ENCODE results near the gene FNDC1. TPM values are rescaled to one million over a fixed set of nuclear protein-coding genes. Genes with fewer than 3 reads are reported as not detected.

FNDC1 gene
- total and polyA plus RNA-seq, 9 donors = 73.6 to 344 (median 187) TPM

DNA sequence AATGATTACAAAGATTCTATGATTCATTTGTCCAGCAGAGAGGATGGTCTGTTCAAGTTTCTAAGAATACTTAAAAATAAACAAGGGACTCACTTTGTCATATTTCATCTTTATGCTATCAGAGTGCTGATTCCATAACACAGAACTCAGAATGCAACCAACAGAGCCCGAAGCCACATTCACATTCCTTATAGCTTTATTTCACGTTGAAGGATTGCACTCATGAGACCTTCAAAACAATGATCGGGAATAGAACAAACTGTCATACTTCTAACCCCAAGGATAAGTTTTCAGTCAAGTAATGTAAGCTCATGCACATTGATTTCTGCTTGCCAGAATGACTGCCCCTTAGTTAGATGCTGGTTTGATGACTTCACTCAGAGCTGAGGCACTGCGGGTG is 25.2 kb downstream of the FNDC1 start:
- no peak overlapping the region for H3K4me3 ChIP-seq (ENCODE audit: low read length)
- H3K4me1 ChIP-seq (ENCODE audit: control insufficient read depth, insufficient read depth, low read length) = peaks cover 5% of the 10 kb centered on the region
- H3K36me3 ChIP-seq (ENCODE audit: control insufficient read depth, insufficient read depth, low read length) = peaks cover 4% of the 10 kb centered on the region
- H3K27ac ChIP-seq (ENCODE audit: low read length) = no peak overlapping the region
- H3K27me3 ChIP-seq (ENCODE audit: control insufficient read depth, insufficient read depth, low read length) = no peaks in the 10 kb centered on the region
- H3K9me3 ChIP-seq (replicated peaks; ENCODE audit: control insufficient read depth, low read depth, low read length) = no peaks in the 10 kb centered on the region
- WGBS (ENCODE audit: insufficient coverage) = 100% methylated on average over 1 of the region's 4 CpGs
- DNase-seq = no peak

DNA sequence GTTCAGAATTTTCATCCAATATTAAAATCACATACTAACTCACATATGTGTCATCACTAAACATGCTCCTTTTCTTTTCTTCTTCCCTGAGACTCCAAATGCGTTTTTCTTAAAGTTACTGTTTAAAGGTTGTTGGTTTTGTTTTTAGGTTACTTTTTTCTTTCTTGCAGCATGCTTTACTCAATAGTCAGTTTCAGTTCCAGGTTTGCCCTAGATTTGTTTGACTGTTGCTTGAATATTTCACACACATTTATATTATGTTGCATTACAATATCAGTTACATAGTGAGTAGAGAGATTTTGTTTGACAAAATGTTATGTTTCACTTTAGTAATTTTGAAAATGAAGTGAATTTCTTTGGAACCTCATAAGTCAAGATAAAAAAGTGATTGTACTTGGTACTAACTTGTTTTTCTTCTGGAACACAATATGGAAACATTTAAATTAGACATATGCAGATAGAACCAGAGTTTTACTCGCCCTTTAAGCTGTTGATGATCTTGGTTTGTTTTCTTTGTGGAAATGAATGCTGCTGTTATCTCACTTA is 27.3 kb downstream of the FNDC1 start:
- Histone ChIP-seq H3K27me3 (ENCODE audit: control insufficient read depth, insufficient read depth, low read length) (no peaks in the 10 kb centered on the region), H3K4me1 (ENCODE audit: control insufficient read depth, insufficient read depth, low read length) (peaks cover 5% of the 10 kb centered on the region), H3K9me3 (replicated peaks; ENCODE audit: control insufficient read depth, low read depth, low read length) (no peaks in the 10 kb centered on the region), H3K36me3 (ENCODE audit: control insufficient read depth, insufficient read depth, low read length) (peaks cover 2% of the 10 kb centered on the region), H3K4me3 (ENCODE audit: low read length) (no peak overlapping the region), H3K27ac (ENCODE audit: low read length) (no peak overlapping the region)
- no CpG with 5 or more reads among the region's 2 CpGs for WGBS (ENCODE audit: insufficient coverage)
- no peak for DNase-seq

DNA sequence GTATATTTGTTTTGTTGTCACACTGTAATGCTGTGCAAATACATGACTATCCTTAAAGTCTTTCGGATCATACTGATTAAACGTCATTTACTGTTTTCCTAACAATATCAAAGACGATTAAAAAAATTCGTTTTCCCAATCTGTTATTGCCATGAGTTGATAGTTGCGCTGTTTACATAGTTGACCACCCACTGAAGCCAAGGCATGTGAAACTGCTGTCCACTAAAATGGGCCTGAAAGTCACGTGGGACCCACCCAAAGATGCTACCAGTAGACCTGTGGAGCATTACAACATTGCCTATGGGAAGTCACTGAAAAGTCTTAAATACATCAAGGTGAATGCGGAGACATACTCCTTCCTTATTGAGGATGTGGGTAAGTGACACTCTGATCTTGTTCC is 28.1 kb downstream of the FNDC1 start:
- peaks cover 2% of the 10 kb centered on the region for H3K36me3 ChIP-seq (ENCODE audit: control insufficient read depth, insufficient read depth, low read length)
- H3K4me3 ChIP-seq (ENCODE audit: low read length) = no peak overlapping the region
- no peaks in the 10 kb centered on the region for H3K27me3 ChIP-seq (ENCODE audit: control insufficient read depth, insufficient read depth, low read length)
- peaks cover 5% of the 10 kb centered on the region for H3K4me1 ChIP-seq (ENCODE audit: control insufficient read depth, insufficient read depth, low read length)
- WGBS (ENCODE audit: insufficient coverage) = 74% methylated on average over 5 of the region's 7 CpGs
- no peaks in the 10 kb centered on the region for H3K9me3 ChIP-seq (replicated peaks; ENCODE audit: control insufficient read depth, low read depth, low read length)
- H3K27ac ChIP-seq (ENCODE audit: low read length) = no peak overlapping the region
- no peak for DNase-seq

DNA sequence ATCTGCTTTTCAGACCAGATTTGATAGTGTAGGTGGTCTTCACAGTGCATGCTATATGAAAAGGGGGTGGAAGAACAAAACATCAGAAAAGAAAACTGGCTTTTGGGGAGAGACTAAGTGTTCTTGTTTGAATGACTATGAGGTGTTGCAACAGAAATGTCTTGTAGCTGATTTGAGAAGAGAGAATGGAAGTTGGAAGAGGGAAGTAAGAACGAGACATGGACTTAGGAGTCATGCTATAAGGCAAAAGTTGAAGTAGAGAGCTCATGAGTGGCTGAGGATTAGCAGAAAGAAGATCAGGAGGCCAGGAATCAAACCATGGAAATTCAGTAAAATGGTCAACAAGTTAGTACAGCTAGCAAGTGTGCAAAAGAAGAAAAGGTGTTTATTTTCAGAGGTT is 32.1 kb downstream of the FNDC1 start:
- Histone ChIP-seq H3K27me3 (ENCODE audit: control insufficient read depth, insufficient read depth, low read length) (no peaks in the 10 kb centered on the region), H3K9me3 (replicated peaks; ENCODE audit: control insufficient read depth, low read depth, low read length) (no peaks in the 10 kb centered on the region)
- WGBS (ENCODE audit: insufficient coverage) = 54% methylated on average over 1 of the region's 1 CpG

DNA sequence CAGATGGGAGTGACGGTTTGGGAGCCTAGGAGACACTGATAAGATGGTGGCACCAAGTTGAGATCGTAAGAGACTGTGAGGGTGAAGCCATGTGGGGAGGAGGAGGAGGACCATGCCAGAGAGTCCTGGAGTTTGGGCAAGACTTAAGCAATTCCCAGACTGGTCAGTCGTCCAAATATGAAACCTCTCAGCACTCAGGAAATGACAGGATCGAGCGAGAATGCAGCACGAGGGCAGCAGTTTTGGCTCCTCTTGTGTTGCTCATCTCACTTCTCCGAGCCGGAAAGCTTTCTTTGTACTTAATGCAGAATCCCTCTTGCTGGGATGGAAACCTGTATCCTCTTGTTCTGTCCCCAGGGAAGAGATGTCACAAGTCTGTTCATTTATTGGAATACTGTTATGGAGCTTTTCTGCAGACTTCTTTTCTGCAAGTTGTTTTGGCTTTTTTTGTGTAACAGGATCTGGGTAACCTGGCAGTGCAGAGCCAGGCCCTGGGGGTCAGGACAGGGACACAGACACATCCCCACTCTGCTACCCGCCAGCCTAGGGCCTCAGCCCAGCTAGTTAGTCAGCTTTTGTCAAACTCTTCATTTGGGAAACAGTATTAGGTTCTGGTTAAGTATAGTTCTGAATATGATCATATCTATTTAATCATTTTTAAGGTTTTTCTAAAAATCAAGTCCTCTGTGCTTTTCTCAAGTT is 34.3 kb downstream of the FNDC1 start:
- Histone ChIP-seq H3K4me1 (ENCODE audit: control insufficient read depth, insufficient read depth, low read length) (no peaks in the 10 kb centered on the region), H3K27me3 (ENCODE audit: control insufficient read depth, insufficient read depth, low read length) (no peaks in the 10 kb centered on the region), H3K27ac (ENCODE audit: low read length) (peak overlapping the region; percentile 22), H3K4me3 (ENCODE audit: low read length) (no peak overlapping the region), H3K36me3 (ENCODE audit: control insufficient read depth, insufficient read depth, low read length) (peaks cover 2% of the 10 kb centered on the region), H3K9me3 (replicated peaks; ENCODE audit: control insufficient read depth, low read depth, low read length) (no peaks in the 10 kb centered on the region)
- WGBS (ENCODE audit: insufficient coverage) = 40% methylated on average over 6 of the region's 9 CpGs
- DNase-seq = peak; percentile 79

More for the DNA sequence above, 32.1 kb downstream of the FNDC1 start:
- H3K4me1 ChIP-seq (ENCODE audit: control insufficient read depth, insufficient read depth, low read length) = no peaks in the 10 kb centered on the region
- H3K36me3 ChIP-seq (ENCODE audit: control insufficient read depth, insufficient read depth, low read length) = peaks cover 2% of the 10 kb centered on the region
- no peak overlapping the region for H3K4me3 ChIP-seq (ENCODE audit: low read length)
- no peak for DNase-seq
- no peak overlapping the region for H3K27ac ChIP-seq (ENCODE audit: low read length)

DNA sequence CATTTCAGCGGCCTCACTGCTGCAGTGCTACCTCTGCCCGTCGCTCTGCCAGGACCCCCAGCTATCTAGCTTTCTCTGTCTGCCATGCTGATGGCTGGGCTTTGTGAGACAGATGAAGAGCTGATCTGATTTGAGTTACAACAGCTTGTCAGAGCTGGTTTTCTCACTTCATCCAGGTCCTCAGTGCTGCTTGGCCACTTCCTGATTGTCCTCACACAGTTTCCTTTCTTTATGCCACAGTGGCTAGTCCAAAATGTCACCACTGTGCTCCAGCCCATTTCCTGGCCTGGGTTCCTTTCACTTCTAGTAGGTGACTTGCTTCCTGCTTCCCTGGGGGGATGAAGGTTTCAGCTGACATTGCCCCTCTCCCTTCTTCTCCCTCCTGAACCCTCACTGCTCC is 35.4 kb downstream of the FNDC1 start:
- no peak for DNase-seq
- 100% methylated on average over 2 of the region's 3 CpGs for WGBS (ENCODE audit: insufficient coverage)
- Histone ChIP-seq H3K9me3 (replicated peaks; ENCODE audit: control insufficient read depth, low read depth, low read length) (no peaks in the 10 kb centered on the region), H3K27ac (ENCODE audit: low read length) (no peak overlapping the region), H3K4me1 (ENCODE audit: control insufficient read depth, insufficient read depth, low read length) (no peaks in the 10 kb centered on the region), H3K4me3 (ENCODE audit: low read length) (no peak overlapping the region), H3K36me3 (ENCODE audit: control insufficient read depth, insufficient read depth, low read length) (no peaks in the 10 kb centered on the region), H3K27me3 (ENCODE audit: control insufficient read depth, insufficient read depth, low read length) (no peaks in the 10 kb centered on the region)

DNA sequence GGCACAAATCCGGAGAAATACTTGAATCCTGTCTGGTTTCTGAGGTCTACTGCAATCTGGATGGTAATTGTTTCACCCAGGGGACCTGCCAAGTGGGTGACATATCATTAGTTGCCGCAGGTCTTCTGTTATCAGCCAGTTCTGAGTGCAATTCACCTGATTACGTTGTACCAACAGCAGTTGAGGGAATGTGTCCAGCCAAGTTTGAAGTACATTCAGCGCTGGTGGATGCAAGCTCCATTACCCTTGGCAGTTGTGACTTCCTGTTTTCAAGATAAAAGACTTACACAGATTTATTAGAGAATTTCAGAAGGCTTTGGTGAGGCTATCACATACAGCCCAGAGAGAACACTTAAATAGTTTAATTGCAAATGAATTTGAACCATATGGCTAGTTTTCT is 42.8 kb downstream of the FNDC1 start:
- H3K27ac ChIP-seq (ENCODE audit: low read length) = no peak overlapping the region
- no peaks in the 10 kb centered on the region for H3K27me3 ChIP-seq (ENCODE audit: control insufficient read depth, insufficient read depth, low read length)
- 62% methylated on average over 3 of the region's 4 CpGs for WGBS (ENCODE audit: insufficient coverage)
- H3K4me3 ChIP-seq (ENCODE audit: low read length) = no peak overlapping the region
- no peak for DNase-seq
- peaks cover 4% of the 10 kb centered on the region for H3K4me1 ChIP-seq (ENCODE audit: control insufficient read depth, insufficient read depth, low read length)
- H3K9me3 ChIP-seq (replicated peaks; ENCODE audit: control insufficient read depth, low read depth, low read length) = no peaks in the 10 kb centered on the region
- H3K36me3 ChIP-seq (ENCODE audit: control insufficient read depth, insufficient read depth, low read length) = peaks cover 7% of the 10 kb centered on the region

DNA sequence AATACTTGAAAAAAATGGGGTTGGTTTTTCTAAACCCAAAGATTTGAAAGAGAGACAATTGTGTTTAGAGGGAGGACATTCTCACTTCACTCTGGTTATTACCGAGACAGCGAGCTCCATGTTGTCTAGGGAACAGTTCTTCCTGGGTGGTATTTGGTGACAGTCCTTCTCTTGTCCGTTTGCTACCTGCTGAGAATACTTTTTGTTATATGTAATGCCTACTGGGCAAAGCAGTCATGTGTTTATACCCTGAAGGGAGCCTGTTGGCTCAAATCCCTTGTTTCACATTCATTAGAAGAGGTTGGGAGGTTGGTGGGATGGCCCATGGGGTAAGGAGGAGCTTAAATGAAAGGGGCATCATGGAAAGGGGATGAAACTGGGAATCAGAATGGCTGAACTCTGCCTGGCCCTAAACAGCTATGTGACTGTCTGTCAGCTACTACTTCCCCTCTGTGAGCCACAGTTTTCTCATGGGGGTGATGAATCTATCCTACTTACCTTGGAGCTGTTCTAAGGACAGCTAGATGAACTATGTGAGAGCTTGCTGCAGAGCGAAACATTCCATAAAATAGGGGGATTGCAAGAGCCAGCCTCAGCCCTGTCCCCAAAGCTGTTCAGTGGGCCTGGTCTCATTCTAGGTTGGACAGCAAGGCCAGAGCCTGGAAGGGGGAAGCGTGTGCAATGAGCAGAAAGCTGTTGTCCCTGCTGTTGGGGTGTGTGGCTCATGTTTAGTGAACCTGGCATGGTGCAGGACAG is 43.5 kb downstream of the FNDC1 start:
- Histone ChIP-seq H3K36me3 (ENCODE audit: control insufficient read depth, insufficient read depth, low read length) (peaks cover 7% of the 10 kb centered on the region), H3K27me3 (ENCODE audit: control insufficient read depth, insufficient read depth, low read length) (no peaks in the 10 kb centered on the region)
- 72% methylated on average over 3 of the region's 5 CpGs for WGBS (ENCODE audit: insufficient coverage)

DNA sequence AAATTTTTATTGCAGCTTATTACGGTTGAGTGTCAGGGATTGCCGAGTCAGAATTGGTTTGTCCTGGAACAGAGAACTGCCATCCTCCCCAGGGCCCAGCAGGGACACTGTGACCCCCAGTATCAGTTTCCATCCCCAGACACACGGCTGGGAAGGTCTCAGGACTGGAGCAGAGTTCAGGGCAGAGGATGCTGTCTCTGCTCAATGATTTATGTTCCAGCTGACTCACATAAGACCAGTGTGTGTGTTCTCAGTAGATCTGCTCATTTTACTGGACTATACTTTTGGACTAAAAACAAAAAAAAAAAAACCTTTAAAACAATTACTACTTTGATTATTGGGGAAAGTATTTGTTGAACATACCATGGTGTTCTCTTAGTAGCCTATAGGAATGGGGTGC is 44.2 kb downstream of the FNDC1 start:
- H3K27ac ChIP-seq (ENCODE audit: low read length) = no peak overlapping the region
- 58% methylated on average over 2 of the region's 3 CpGs for WGBS (ENCODE audit: insufficient coverage)
- peaks cover 7% of the 10 kb centered on the region for H3K4me1 ChIP-seq (ENCODE audit: control insufficient read depth, insufficient read depth, low read length)
- DNase-seq = no peak
- H3K4me3 ChIP-seq (ENCODE audit: low read length) = no peak overlapping the region
- H3K36me3 ChIP-seq (ENCODE audit: control insufficient read depth, insufficient read depth, low read length) = peaks cover 7% of the 10 kb centered on the region
- H3K9me3 ChIP-seq (replicated peaks; ENCODE audit: control insufficient read depth, low read depth, low read length) = no peaks in the 10 kb centered on the region
- H3K27me3 ChIP-seq (ENCODE audit: control insufficient read depth, insufficient read depth, low read length) = no peaks in the 10 kb centered on the region

More for the DNA sequence above, 43.5 kb downstream of the FNDC1 start:
- no peaks in the 10 kb centered on the region for H3K9me3 ChIP-seq (replicated peaks; ENCODE audit: control insufficient read depth, low read depth, low read length)
- peaks cover 5% of the 10 kb centered on the region for H3K4me1 ChIP-seq (ENCODE audit: control insufficient read depth, insufficient read depth, low read length)
- DNase-seq = no peak
- H3K27ac ChIP-seq (ENCODE audit: low read length) = no peak overlapping the region
- no peak overlapping the region for H3K4me3 ChIP-seq (ENCODE audit: low read length)

DNA sequence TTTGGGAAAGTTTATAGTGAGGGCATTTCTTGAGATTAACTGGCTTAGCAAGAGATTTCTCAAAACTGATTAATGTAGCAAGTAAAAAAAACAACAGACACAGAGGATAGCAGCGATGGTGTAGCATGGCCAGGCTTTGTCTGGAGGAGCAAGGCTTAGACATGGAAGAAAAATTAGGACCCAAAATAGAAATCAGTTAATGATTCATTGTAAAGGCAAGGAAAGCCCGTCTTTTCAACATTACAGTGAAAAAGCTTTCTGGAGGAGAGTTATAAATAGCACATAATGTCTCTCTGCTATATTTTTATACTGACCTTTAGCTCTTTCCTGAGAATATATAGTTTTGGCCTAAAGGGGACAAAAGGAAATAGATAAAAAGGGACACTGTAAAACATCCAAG is 45.1 kb downstream of the FNDC1 start:
- H3K36me3 ChIP-seq (ENCODE audit: control insufficient read depth, insufficient read depth, low read length) = peaks cover 10% of the 10 kb centered on the region
- H3K4me3 ChIP-seq (ENCODE audit: low read length) = no peak overlapping the region
- no peaks in the 10 kb centered on the region for H3K9me3 ChIP-seq (replicated peaks; ENCODE audit: control insufficient read depth, low read depth, low read length)
- H3K4me1 ChIP-seq (ENCODE audit: control insufficient read depth, insufficient read depth, low read length) = peaks cover 7% of the 10 kb centered on the region
- WGBS (ENCODE audit: insufficient coverage) = 100% methylated on average over 1 of the region's 2 CpGs
- H3K27me3 ChIP-seq (ENCODE audit: control insufficient read depth, insufficient read depth, low read length) = no peaks in the 10 kb centered on the region
- peak; percentile 49 for DNase-seq
- H3K27ac ChIP-seq (ENCODE audit: low read length) = no peak overlapping the region
